Mesendoderm (in vitro differentiated cells): ENCODE data around the gene TMC1.
"Not testable (repeated sequence)": the region's sequence is repeated elsewhere in the genome, so short reads cannot be mapped to it uniquely, and the experiment has no call there.

Source experiments
- DNase-seq: peaks from one replicate; pipeline ENCODE4 v3.0.0; 2013
- H2AK5ac ChIP-seq: 2 replicates; pipeline ENCODE4 v1.6.1; 2013; ENCODE audit warnings: low read length, inconsistent platforms
- H2BK120ac ChIP-seq: 2 replicates; pipeline ENCODE4 v1.6.1; 2013; ENCODE audit warnings: low read depth, mild to moderate bottlenecking, low read length, moderate library complexity, mixed read lengths
- H2BK15ac ChIP-seq: replicated peaks from 2 replicates; pipeline ENCODE4 v1.6.1; 2013; ENCODE audit warnings: low read depth, mild to moderate bottlenecking, moderate library complexity
- H2BK5ac ChIP-seq: 2 replicates; pipeline ENCODE4 v1.6.1; 2013; ENCODE audit warnings: low read length, inconsistent platforms
- H3K18ac ChIP-seq: 2 replicates; pipeline ENCODE4 v1.6.1; 2013; ENCODE audit warnings: mild to moderate bottlenecking, low read length, mixed read lengths
- H3K23ac ChIP-seq: one replicate; pipeline ENCODE4 v1.6.1; 2013; ENCODE audit warnings: low read length
- H3K27ac ChIP-seq: 2 replicates; pipeline ENCODE4 v1.5.1; 2013; ENCODE audit warnings: low read depth, mild to moderate bottlenecking, inconsistent platforms, low read length, moderate library complexity
- H3K27me3 ChIP-seq: 2 replicates; pipeline ENCODE4 v1.6.1; 2013; ENCODE audit warnings: low read length, control low read depth, mild to moderate bottlenecking, inconsistent platforms; ENCODE audit not compliant: insufficient read depth, poor library complexity
- H3K36me3 ChIP-seq: 2 replicates; pipeline ENCODE4 v1.6.1; 2013; ENCODE audit warnings: low read length, inconsistent platforms; ENCODE audit not compliant: control insufficient read depth, insufficient read depth
- H3K4ac ChIP-seq: one replicate; pipeline ENCODE4 v1.6.1; 2013; ENCODE audit warnings: low read depth, mild to moderate bottlenecking, low read length, moderate library complexity
- H3K4me1 ChIP-seq: 2 replicates; pipeline ENCODE4 v1.6.1; 2013; ENCODE audit warnings: low read depth, low read length, inconsistent platforms; ENCODE audit not compliant: control insufficient read depth
- H3K4me2 ChIP-seq: 2 replicates; pipeline ENCODE4 v1.6.1; 2013; ENCODE audit warnings: low read length
- H3K4me3 ChIP-seq: 2 replicates; pipeline ENCODE4 v1.5.1; 2013; ENCODE audit warnings: mild to moderate bottlenecking, low read length
- H3K56ac ChIP-seq: one replicate; pipeline ENCODE4 v1.6.1; 2013; ENCODE audit warnings: low read length
- H3K79me1 ChIP-seq: 2 replicates; pipeline ENCODE4 v1.6.1; 2013; ENCODE audit warnings: low read length, inconsistent platforms
- H3K79me2 ChIP-seq: 2 replicates; pipeline ENCODE4 v1.6.1; 2013; ENCODE audit warnings: mild to moderate bottlenecking, low read length; ENCODE audit not compliant: control insufficient read depth, insufficient read depth
- H3K9ac ChIP-seq: 2 replicates; pipeline ENCODE4 v1.6.1; 2013; ENCODE audit warnings: low read length, inconsistent platforms
- H4K5ac ChIP-seq: one replicate; pipeline ENCODE4 v1.6.1; 2013; ENCODE audit warnings: low read length
- H4K8ac ChIP-seq: one replicate; pipeline ENCODE4 v1.6.1; 2013; ENCODE audit warnings: low read depth, mild to moderate bottlenecking, control low read depth, low read length, moderate library complexity
- WGBS: extraction: QIAGEN DNeasy Blood & Tissue Kit; methylation state at CpG from one replicate; pipeline ENCODE4 v1.1.7; 2013; ENCODE audit warnings: low lambda C conversion rate, missing lambda C conversion rate; ENCODE audit not compliant: insufficient coverage; ENCODE audit errors: extremely low coverage; 5-methylcytosine and 5-hydroxymethylcytosine counted together

The TMC1 gene

DNA sequence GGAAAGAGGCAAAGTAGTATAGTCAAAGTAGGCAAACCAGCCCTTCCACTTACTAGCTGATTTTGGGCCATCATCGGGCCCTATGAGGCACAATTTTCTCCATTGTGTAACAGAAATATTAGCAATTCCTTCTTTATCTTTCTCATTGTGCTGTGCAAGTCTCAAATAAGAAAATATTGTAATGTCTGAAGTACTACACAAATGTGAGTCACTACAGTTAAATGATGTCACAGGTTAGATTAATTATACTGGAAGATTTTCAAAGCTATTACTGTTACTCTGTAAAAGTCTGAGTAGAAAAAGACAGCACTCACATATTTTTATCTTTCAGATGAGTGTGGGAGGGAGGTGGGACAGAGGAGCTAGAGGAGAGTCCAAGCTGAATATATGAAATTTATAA, 12.4 kb upstream of the TMC1 start:
- Histone ChIP-seq H3K27ac (no peak overlapping the region), H3K4ac (no peak overlapping the region), H2BK15ac (no peak overlapping the region), H3K79me1 (no peaks in the 10 kb centered on the region), H3K18ac (no peak overlapping the region), H3K27me3 (no peaks in the 10 kb centered on the region), H3K79me2 (no peaks in the 10 kb centered on the region), H3K23ac (no peak overlapping the region), H2AK5ac (no peak overlapping the region), H3K36me3 (no peaks in the 10 kb centered on the region), H4K8ac (no peak overlapping the region), H2BK5ac (no peak overlapping the region), H3K9ac (no peak overlapping the region), H3K56ac (no peak overlapping the region), H3K4me1 (no peaks in the 10 kb centered on the region), H3K4me2 (no peak overlapping the region), H2BK120ac (no peak overlapping the region), H3K4me3 (no peak overlapping the region), H4K5ac (no peak overlapping the region)
- DNase-seq = no peak
- no CpG with 5 or more reads among the region's 1 CpG for WGBS

DNA sequence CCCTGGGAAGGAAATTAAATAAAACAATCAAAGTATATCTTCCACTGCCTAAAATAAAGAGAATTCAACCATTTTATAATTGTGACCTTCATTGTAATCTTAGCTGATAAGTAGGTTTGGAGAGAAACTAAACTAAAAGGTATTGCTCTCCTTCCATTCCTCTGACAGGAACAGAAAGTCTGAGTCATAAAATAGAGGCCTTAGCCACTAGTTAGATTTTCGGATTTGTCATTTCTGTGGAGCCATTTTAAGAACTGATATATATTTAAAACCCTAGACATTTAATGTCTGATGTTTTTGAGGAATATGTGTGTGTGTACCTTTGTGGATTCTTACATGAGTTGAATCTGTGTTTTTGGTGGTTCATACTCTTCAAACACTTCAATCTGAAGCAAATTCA, 11.8 kb upstream of the TMC1 start:
- H3K4me2 ChIP-seq = no peak overlapping the region
- H4K5ac ChIP-seq = no peak overlapping the region
- H3K9ac ChIP-seq = no peak overlapping the region
- H4K8ac ChIP-seq = no peak overlapping the region
- no peaks in the 10 kb centered on the region for H3K4me1 ChIP-seq
- no peak overlapping the region for H3K4me3 ChIP-seq
- no peak overlapping the region for H3K18ac ChIP-seq
- no peak overlapping the region for H2BK15ac ChIP-seq
- no peaks in the 10 kb centered on the region for H3K79me2 ChIP-seq
- H2AK5ac ChIP-seq = no peak overlapping the region
- WGBS = no CpG with 5 or more reads among the region's 1 CpG
- H3K79me1 ChIP-seq = no peaks in the 10 kb centered on the region
- no peak overlapping the region for H3K56ac ChIP-seq
- H3K23ac ChIP-seq = no peak overlapping the region
- H3K4ac ChIP-seq = no peak overlapping the region
- no peak overlapping the region for H3K27ac ChIP-seq
- no peaks in the 10 kb centered on the region for H3K36me3 ChIP-seq
- no peak overlapping the region for H2BK120ac ChIP-seq
- H3K27me3 ChIP-seq = no peaks in the 10 kb centered on the region
- DNase-seq = no peak
- no peak overlapping the region for H2BK5ac ChIP-seq

DNA sequence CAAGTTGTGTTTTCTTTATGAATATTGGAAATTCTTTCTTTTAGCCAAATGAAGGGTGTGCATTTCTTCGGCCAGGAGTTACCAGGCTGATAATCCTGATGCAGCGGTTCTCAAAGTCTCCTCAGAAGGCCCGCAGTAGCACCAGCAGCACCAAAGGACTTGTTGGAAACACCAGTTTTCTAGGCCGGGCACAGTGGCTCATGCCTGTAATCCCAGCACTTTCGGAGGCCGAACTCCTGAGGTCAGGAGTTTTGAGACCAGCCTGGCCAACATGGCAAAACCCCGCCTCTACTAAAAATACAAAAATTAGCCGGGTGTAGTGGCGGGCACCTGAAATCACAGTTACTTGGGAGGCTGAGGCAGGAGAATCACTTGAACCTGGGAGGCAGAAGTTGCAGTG, 397 bp upstream of the TMC1 start:
- not testable (repeated sequence) for H2BK15ac ChIP-seq, H3K4me1 ChIP-seq, H4K8ac ChIP-seq, H2BK5ac ChIP-seq, H3K27ac ChIP-seq, DNase-seq, H3K36me3 ChIP-seq, H3K18ac ChIP-seq, H3K23ac ChIP-seq, H3K79me1 ChIP-seq, H3K9ac ChIP-seq, H3K79me2 ChIP-seq, H3K27me3 ChIP-seq, H3K4ac ChIP-seq, H3K4me3 ChIP-seq, H3K56ac ChIP-seq, H2AK5ac ChIP-seq, H2BK120ac ChIP-seq, H4K5ac ChIP-seq, H3K4me2 ChIP-seq
- WGBS = no CpG with 5 or more reads among the region's 9 CpGs

DNA sequence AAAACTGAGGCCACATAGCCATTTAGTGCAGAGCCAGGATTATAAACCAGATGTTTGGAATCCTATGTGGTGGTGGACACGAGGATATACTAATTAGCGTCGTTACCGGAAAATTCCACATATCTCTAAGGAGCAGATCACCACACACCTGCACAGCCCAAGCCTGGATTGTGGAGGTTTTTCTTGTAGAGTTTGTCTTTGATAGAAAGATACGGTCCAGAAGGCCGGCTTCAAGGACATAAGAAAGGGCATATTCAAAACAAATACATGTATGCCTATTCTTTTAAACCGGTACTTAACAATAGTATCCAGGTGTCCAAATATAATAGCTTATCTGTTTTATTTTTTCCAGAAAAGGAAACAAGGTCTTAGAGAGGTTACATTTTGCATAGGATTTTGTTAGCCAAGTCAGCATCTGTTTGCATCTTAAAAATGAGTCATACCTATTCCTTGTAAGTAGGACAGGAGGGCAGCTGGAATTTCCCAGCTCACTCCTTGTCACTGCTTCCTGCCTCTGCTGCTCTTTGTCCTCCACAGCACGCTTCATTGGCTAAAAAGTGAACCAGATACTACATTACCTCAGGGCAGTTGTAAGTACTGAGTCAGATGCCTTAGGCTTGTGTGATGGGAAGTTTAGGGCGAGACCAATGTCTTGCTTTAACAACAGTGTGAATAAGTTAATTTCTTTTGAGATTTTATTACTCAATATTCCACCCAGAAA, 3.6 kb downstream of the TMC1 start:
- Histone ChIP-seq H3K4me1 (peaks cover 2% of the 10 kb centered on the region), H2BK120ac (no peak overlapping the region), H4K5ac (no peak overlapping the region), H3K79me2 (no peaks in the 10 kb centered on the region), H2BK5ac (no peak overlapping the region), H3K27me3 (no peaks in the 10 kb centered on the region), H3K4me2 (no peak overlapping the region), H3K27ac (no peak overlapping the region), H3K18ac (no peak overlapping the region), H3K23ac (no peak overlapping the region), H3K9ac (no peak overlapping the region), H2AK5ac (no peak overlapping the region), H3K4ac (no peak overlapping the region), H3K36me3 (no peaks in the 10 kb centered on the region), H4K8ac (no peak overlapping the region), H3K79me1 (no peaks in the 10 kb centered on the region), H3K56ac (no peak overlapping the region), H3K4me3 (no peak overlapping the region), H2BK15ac (no peak overlapping the region)
- no CpG with 5 or more reads among the region's 9 CpGs for WGBS
- peak; percentile 95 for DNase-seq

DNA sequence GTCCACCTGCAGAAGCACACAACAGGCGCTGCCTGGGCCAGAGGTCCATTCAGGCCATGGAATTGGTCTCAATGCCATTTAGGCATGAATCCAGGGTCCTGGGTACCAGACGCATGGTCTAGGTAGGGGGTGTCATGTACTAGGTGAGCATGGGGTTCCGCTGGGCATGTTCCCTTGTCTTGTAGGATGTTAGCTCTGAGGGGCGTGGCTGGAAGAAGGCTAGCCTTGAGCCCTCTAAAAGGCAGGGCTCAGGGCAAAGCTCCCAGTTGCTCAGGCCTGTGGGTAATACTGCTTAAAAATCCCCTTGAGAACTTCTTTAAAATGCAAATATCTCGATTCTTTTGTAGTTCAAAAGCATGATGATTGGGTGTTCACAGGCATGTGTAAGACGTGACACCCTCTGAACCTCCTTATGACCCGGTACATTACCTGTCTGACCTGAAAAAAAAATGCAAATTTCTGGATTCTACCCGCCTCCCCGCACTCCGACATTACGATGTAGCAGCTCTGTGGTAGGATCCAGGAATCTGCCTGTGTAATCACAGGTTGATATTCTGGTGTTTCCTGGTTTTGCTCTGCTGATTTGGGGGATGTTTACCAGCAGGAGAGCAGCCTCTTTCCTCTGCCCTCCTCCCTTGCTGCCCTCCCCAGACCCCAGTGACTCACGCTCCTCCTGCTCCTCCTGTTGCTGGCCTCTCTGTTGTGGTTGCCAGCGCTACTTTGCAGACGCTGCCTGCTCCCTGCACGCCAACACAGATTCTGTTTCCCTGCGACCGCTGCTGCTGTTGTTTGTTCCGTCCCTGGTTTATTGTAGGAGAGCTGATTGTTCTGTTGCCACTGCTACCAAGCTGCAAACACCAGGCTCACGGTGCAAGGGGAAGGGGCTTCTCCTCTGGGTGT, 5.7 kb downstream of the TMC1 start:
- Histone ChIP-seq H3K23ac (no peak overlapping the region), H3K36me3 (no peaks in the 10 kb centered on the region), H3K79me1 (no peaks in the 10 kb centered on the region), H2BK5ac (no peak overlapping the region), H4K5ac (peak overlapping the region; percentile 18), H3K27ac (peak overlapping the region; percentile 42), H2BK120ac (no peak overlapping the region), H3K18ac (no peak overlapping the region), H2AK5ac (no peak overlapping the region), H3K4me3 (no peak overlapping the region), H4K8ac (no peak overlapping the region), H3K56ac (peak overlapping the region; percentile 84), H3K27me3 (no peaks in the 10 kb centered on the region), H3K4me1 (peaks cover 2% of the 10 kb centered on the region), H3K9ac (peak overlapping the region; percentile 53), H3K4me2 (no peak overlapping the region), H2BK15ac (no peak overlapping the region), H3K4ac (no peak overlapping the region), H3K79me2 (no peaks in the 10 kb centered on the region)
- no CpG with 5 or more reads among the region's 19 CpGs for WGBS
- DNase-seq = peak; percentile 92
